Testis (tissue), 3 donors: ENCODE data around the gene PPM1E. TPM values are rescaled to one million over a fixed set of nuclear protein-coding genes. Genes with fewer than 3 reads are reported as not detected.

ENCODE experiments used
- DNase-seq: peaks from one replicate; pipeline ENCODE4 v3.0.0-alpha.2; 2019
- H3K27ac ChIP-seq, 2 donors: fragments of 200-600 bp; sonication (generic); one replicate each; pipeline ENCODE4 v1.5.1; 2019
- H3K27me3 ChIP-seq: fragments of 200-600 bp; sonication (generic); one replicate; pipeline ENCODE4 v1.5.1; 2019
- H3K36me3 ChIP-seq: fragments of 200-600 bp; sonication (generic); one replicate; pipeline ENCODE4 v1.5.1; 2017; ENCODE audit warnings: low read depth; ENCODE audit errors: missing control alignments
- H3K4me1 ChIP-seq: fragments of 200-600 bp; sonication (generic); one replicate; pipeline ENCODE4 v1.5.1; 2019
- H3K4me3 ChIP-seq, 2 donors: fragments of 200-600 bp; sonication (generic); one replicate each; pipeline ENCODE4 v1.5.1; 2017 to 2019
- H3K9me3 ChIP-seq: fragments of 200-600 bp; sonication (generic); one replicate; pipeline ENCODE4 v1.5.1; 2017
- POLR2A ChIP-seq: fragments of 450-650 bp; IDR thresholded peaks from one replicate; pipeline ENCODE4 v1.6.1; 2017; ENCODE audit warnings: antibody characterized with exemption, mild to moderate bottlenecking, moderate library complexity
- WGBS, 2 donors: methylation state at CpG; one replicate each; pipeline ENCODE4 v1.1.5; 2018; 5-methylcytosine and 5-hydroxymethylcytosine counted together
- intact Hi-C: fragments of 100-400 bp; cut with DNase I; formaldehyde crosslinking; loops from one replicate; pipeline ENCODE4 v1.15.1; 2023; ENCODE audit warnings: low total_unique reads
- polyA plus RNA-seq: library from polyadenylated mRNA; stranded (reverse); fragments of 350-450 nt; fragmentation: Illumina TruSeq; extraction: RNeasy Lipid Tissue Mini Kit (QIAGEN cat#74804); gene quantifications from one replicate; pipeline ENCODE4 v1.2.3, GENCODE V29; 2014; ENCODE audit warnings: low read depth, low replicate concordance; ENCODE audit not compliant: insufficient read depth
- total RNA-seq, 2 donors: library from RNA; depleted of rRNA; stranded (reverse); fragments of >200 nt; gene quantifications; one replicate each; pipeline ENCODE4 v1.2.3, GENCODE V29; 2016
- TF ChIP-seq, protein P1 (sequence below), 3 experiments: fragments of 450-650 bp in 2 of 3; fragments of 200-600 bp in 1 of 3; sonication (generic) in 1 of 3; IDR thresholded peaks; one replicate each; pipeline ENCODE4 v1.5.1; 2016 to 2019; ENCODE audit warnings: antibody characterized with exemption in 3 of 3, mild to moderate bottlenecking in 2 of 3, moderate library complexity in 1 of 3

The PPM1E gene
- total and polyA plus RNA-seq, 3 donors from 2014 or later: 8.1 to 16.7 (median 13.5) TPM

DNA sequence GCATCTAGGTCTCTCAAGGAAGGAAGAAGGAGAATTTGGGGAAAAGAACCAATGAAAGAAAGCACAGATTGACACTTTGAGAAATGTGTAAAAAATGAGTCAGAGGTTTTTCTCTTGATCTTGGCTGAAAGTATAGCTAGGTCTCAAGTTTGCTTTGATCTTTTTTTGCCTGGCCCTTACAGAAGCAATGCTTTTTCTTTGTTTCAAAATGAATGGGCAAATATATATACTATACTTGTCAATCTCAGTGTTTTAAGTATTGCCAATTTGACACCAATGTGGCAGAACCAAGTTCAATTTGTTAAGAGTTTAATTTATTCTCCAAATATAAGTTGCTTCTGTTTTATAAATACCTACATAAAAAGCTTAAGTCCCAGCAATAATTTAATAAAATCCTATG lies 119.6 kb downstream of the PPM1E start:
- Histone ChIP-seq H3K4me3 (no peak overlapping the region), H3K27me3 (no peaks in the 10 kb centered on the region), H3K36me3 (no peaks in the 10 kb centered on the region), H3K4me1 (no peaks in the 10 kb centered on the region), H3K27ac (no peak overlapping the region), H3K9me3 (no peaks in the 10 kb centered on the region)
- no peak for DNase-seq
- TF ChIP-seq, protein P1, sequence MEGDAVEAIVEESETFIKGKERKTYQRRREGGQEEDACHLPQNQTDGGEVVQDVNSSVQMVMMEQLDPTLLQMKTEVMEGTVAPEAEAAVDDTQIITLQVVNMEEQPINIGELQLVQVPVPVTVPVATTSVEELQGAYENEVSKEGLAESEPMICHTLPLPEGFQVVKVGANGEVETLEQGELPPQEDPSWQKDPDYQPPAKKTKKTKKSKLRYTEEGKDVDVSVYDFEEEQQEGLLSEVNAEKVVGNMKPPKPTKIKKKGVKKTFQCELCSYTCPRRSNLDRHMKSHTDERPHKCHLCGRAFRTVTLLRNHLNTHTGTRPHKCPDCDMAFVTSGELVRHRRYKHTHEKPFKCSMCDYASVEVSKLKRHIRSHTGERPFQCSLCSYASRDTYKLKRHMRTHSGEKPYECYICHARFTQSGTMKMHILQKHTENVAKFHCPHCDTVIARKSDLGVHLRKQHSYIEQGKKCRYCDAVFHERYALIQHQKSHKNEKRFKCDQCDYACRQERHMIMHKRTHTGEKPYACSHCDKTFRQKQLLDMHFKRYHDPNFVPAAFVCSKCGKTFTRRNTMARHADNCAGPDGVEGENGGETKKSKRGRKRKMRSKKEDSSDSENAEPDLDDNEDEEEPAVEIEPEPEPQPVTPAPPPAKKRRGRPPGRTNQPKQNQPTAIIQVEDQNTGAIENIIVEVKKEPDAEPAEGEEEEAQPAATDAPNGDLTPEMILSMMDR (IDR thresholded peaks at IDR 0.05): no peak
- TF ChIP-seq POLR2A: no peak
- intact Hi-C loops: no loop called here

DNA sequence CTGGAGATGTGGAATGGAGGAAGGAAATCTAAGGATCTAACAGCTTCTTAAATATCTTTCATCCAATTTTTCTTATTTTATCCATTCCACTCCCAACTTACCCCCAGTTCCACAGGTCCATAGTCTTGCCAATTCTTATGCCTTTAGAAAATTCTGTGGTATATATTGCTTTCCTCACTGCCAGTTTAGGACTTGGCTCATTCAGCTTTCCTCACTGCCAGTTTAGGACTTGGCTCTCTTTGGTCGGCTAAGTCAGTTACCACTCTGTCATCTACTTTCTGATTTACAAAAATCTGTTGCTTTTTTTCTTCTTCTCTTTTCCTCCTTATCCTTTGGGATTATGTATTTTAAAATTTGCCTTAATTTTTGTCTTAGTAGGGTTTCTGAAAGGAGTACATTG lies 128.5 kb downstream of the PPM1E start:
- TF ChIP-seq, protein P1 (IDR thresholded peaks at IDR 0.05): no peak
- TF ChIP-seq POLR2A: no peak
- 75 to 76% methylated on average over 1 of the region's 1 CpG for WGBS, 2 donors
- no peak for DNase-seq

DNA sequence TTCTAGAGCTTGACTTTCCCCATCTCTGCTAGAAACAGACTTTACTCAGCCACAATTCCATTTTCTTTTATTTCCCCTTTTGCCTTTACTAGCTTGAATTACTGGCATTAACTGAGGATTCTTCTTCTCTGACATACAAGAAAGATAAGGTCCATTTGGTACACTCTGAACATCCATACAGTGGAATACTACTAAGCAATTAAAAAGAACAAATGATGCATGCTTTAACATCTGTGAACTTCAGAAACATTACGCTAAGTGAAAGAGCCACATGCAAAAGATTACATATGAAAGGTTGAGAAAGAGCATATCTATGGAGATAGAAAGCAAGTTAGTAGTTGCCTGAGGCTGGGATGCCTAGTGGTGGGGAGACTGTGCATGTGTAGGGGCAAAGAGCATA lies 130.9 kb downstream of the PPM1E start:
- Histone ChIP-seq H3K27me3 (no peaks in the 10 kb centered on the region), H3K36me3 (no peaks in the 10 kb centered on the region), H3K4me1 (no peaks in the 10 kb centered on the region), H3K9me3 (no peaks in the 10 kb centered on the region), H3K4me3 (no peak overlapping the region), H3K27ac (no peak overlapping the region)
- DNase-seq: no peak
- WGBS, 2 donors: 92 to 97% methylated on average over 1 of the region's 1 CpG
- intact Hi-C loops: no loop called here
- TF ChIP-seq, protein P1 (IDR thresholded peaks at IDR 0.05): no peak
- TF ChIP-seq POLR2A: no peak

More for the DNA sequence above, 128.5 kb downstream of the PPM1E start:
- H3K9me3 ChIP-seq: no peaks in the 10 kb centered on the region
- H3K36me3 ChIP-seq: no peaks in the 10 kb centered on the region
- no peak overlapping the region for H3K27ac ChIP-seq
- H3K27me3 ChIP-seq: no peaks in the 10 kb centered on the region
- H3K4me3 ChIP-seq: no peak overlapping the region
- H3K4me1 ChIP-seq: no peaks in the 10 kb centered on the region
- intact Hi-C loops: no loop called here

DNA sequence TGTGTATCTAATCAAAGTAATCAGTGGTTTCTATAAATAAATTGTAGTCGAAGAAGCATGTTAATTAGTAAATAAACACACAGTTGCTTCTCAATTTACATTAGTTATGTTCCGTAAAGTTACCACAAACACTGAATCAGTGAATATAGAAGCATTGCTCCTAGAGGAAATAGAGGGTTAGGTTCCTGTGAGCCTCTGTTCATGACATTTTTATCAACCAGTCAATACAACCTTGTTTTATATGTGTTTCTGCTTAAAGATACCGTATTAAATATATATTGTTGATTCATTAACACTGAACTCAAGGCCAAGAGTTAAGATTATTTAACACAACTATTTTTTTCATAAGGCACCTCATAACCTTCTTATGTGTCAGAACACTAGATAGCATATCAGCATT lies 134.3 kb downstream of the PPM1E start:
- H3K27me3 ChIP-seq: no peaks in the 10 kb centered on the region
- H3K9me3 ChIP-seq: no peaks in the 10 kb centered on the region
- WGBS, 2 donors: 88 to 92% methylated on average over 3 of the region's 3 CpGs
- no peaks in the 10 kb centered on the region for H3K36me3 ChIP-seq
- no peak for TF ChIP-seq POLR2A
- TF ChIP-seq, protein P1 (IDR thresholded peaks at IDR 0.05): no peak
- intact Hi-C loops: no loop called here
- DNase-seq: no peak
- H3K4me1 ChIP-seq: no peaks in the 10 kb centered on the region
- H3K27ac ChIP-seq: no peak overlapping the region
- H3K4me3 ChIP-seq: no peak overlapping the region

DNA sequence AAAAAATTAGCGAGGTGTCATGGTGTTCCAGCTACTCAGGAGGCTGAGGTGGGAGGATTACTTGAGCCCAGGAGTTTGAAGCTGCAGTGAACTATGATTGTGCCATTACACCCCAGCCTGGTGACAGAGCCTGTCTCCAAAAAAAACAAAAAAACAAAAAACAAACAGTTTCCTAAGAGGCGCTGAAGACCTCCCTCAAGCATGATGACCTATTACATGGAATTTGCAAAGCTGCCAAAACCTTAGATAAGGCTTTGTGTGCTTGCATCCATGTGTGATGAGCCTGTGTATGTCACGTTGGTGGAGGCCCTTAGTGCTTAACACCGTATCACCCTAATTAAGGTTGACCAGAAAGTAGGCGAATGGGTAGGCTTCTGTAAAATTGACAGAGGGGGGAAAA lies 143.5 kb downstream of the PPM1E start:
- no peak overlapping the region for H3K4me3 ChIP-seq
- TF ChIP-seq POLR2A: no peak
- TF ChIP-seq, protein P1 (IDR thresholded peaks at IDR 0.05): no peak
- intact Hi-C loops: no loop called here
- no peaks in the 10 kb centered on the region for H3K27me3 ChIP-seq
- H3K36me3 ChIP-seq: no peaks in the 10 kb centered on the region
- DNase-seq: no peak
- H3K9me3 ChIP-seq: no peaks in the 10 kb centered on the region
- H3K4me1 ChIP-seq: no peaks in the 10 kb centered on the region
- WGBS, 2 donors: 74 to 79% methylated on average over 5 of the region's 5 CpGs
- H3K27ac ChIP-seq: no peak overlapping the region
